Large intestine (tissue), 3 donors: Measurements from ENCODE around the gene PHF2. TPM values are rescaled to one million over a fixed set of nuclear protein-coding genes. Genes with fewer than 3 reads are reported as not detected.

ENCODE experiments used
- DNase-seq, 2 donors: peaks; one replicate each; pipeline versions ENCODE4 v3.0.0 to v3.0.0-alpha.2; 2013
- H3K27ac ChIP-seq: one replicate; pipeline ENCODE4 v1.5.1; 2013; ENCODE audit warnings: low read length
- H3K27me3 ChIP-seq: 2 replicates; pipeline ENCODE4 v1.6.1; 2013; ENCODE audit warnings: low read length; ENCODE audit not compliant: control insufficient read depth, insufficient read depth
- H3K36me3 ChIP-seq: 2 replicates; pipeline ENCODE4 v1.6.1; 2013; ENCODE audit warnings: low read length; ENCODE audit not compliant: control insufficient read depth, insufficient read depth
- H3K4me1 ChIP-seq: one replicate; pipeline ENCODE4 v1.6.1; 2013; ENCODE audit warnings: low read length; ENCODE audit not compliant: control insufficient read depth, insufficient read depth
- H3K4me3 ChIP-seq: one replicate; pipeline ENCODE4 v1.5.1; 2013; ENCODE audit warnings: low read length
- H3K9me3 ChIP-seq: one replicate; pipeline ENCODE4 v1.6.1; 2013; ENCODE audit warnings: mild to moderate bottlenecking, low read depth, low read length, moderate library complexity; ENCODE audit not compliant: control insufficient read depth
- WGBS: methylation state at CpG from one replicate; pipeline ENCODE4 v1.1.5; 2013; ENCODE audit warnings: low lambda C conversion rate; ENCODE audit not compliant: insufficient coverage; 5-methylcytosine and 5-hydroxymethylcytosine counted together
- polyA plus RNA-seq: library from polyadenylated mRNA; unstranded; fragments of 120-200 nt; gene quantifications from one replicate; pipeline ENCODE4 v1.2.1, GENCODE V29; 2013

Gene PHF2
- polyA plus RNA-seq, 1 donor, result 24.9 TPM

- no peaks in the 10 kb centered on the region for H3K27me3 ChIP-seq
- peaks cover 4% of the 10 kb centered on the region for H3K9me3 ChIP-seq
- H3K36me3 ChIP-seq, result no peaks in the 10 kb centered on the region
- H3K27ac ChIP-seq, result no peak overlapping the region
- no peak for DNase-seq
- no peaks in the 10 kb centered on the region for H3K4me1 ChIP-seq
- WGBS, result 100% methylated on average over 1 of the region's 1 CpG
- H3K4me3 ChIP-seq, result no peak overlapping the region
These were observed 114.2 kb downstream of the PHF2 start for GRCh38 chr9:93690618-93691017.

GRCh38 chr9:93693129-93693528, 116.7 kb downstream of the PHF2 start:
- Histone ChIP-seq H3K4me1 (no peaks in the 10 kb centered on the region), H3K36me3 (no peaks in the 10 kb centered on the region), H3K27me3 (no peaks in the 10 kb centered on the region), H3K9me3 (peaks cover 4% of the 10 kb centered on the region), H3K4me3 (no peak overlapping the region), H3K27ac (no peak overlapping the region)
- WGBS, result 63% methylated on average over 1 of the region's 3 CpGs
- DNase-seq, result no peak

GRCh38 chr9:93697352-93698139, 121.2 kb downstream of the PHF2 start:
- WGBS, result no CpG with 5 or more reads among the region's 28 CpGs
- no peaks in the 10 kb centered on the region for H3K36me3 ChIP-seq
- no peak overlapping the region for H3K4me3 ChIP-seq
- peaks cover 3% of the 10 kb centered on the region for H3K9me3 ChIP-seq
- H3K4me1 ChIP-seq, result no peaks in the 10 kb centered on the region
- DNase-seq, result no peak
- no peaks in the 10 kb centered on the region for H3K27me3 ChIP-seq
- no peak overlapping the region for H3K27ac ChIP-seq

- peaks cover 3% of the 10 kb centered on the region for H3K9me3 ChIP-seq
- no peaks in the 10 kb centered on the region for H3K36me3 ChIP-seq
- no peaks in the 10 kb centered on the region for H3K4me1 ChIP-seq
- H3K27ac ChIP-seq, result no peak overlapping the region
- no peak overlapping the region for H3K4me3 ChIP-seq
- WGBS, result 80% methylated on average over 1 of the region's 16 CpGs
- no peaks in the 10 kb centered on the region for H3K27me3 ChIP-seq
- no peak for DNase-seq
These were observed 121.9 kb downstream of the PHF2 start for GRCh38 chr9:93698140-93698908.

- Histone ChIP-seq H3K4me3 (no peak overlapping the region), H3K27me3 (no peaks in the 10 kb centered on the region), H3K27ac (no peak overlapping the region), H3K9me3 (peaks cover 3% of the 10 kb centered on the region), H3K4me1 (no peaks in the 10 kb centered on the region), H3K36me3 (no peaks in the 10 kb centered on the region)
- WGBS, result no CpG with 5 or more reads among the region's 3 CpGs
- DNase-seq, result no peak
These were observed 123.3 kb downstream of the PHF2 start for GRCh38 chr9:93699650-93700049.

GRCh38 chr9:93701494-93702218, 125.3 kb downstream of the PHF2 start:
- no CpG with 5 or more reads among the region's 16 CpGs for WGBS
- Histone ChIP-seq H3K27ac (no peak overlapping the region), H3K4me1 (no peaks in the 10 kb centered on the region), H3K4me3 (no peak overlapping the region), H3K36me3 (no peaks in the 10 kb centered on the region), H3K27me3 (no peaks in the 10 kb centered on the region), H3K9me3 (peaks cover 3% of the 10 kb centered on the region)
- no peak for DNase-seq

- DNase-seq, result no peak
- no peaks in the 10 kb centered on the region for H3K4me1 ChIP-seq
- WGBS, result no CpG with 5 or more reads among the region's 7 CpGs
- H3K27ac ChIP-seq, result no peak overlapping the region
- H3K4me3 ChIP-seq, result no peak overlapping the region
- H3K27me3 ChIP-seq, result no peaks in the 10 kb centered on the region
- peaks cover 3% of the 10 kb centered on the region for H3K9me3 ChIP-seq
- no peaks in the 10 kb centered on the region for H3K36me3 ChIP-seq
These were observed 125.9 kb downstream of the PHF2 start for GRCh38 chr9:93702261-93702660.

GRCh38 chr9:93708289-93708986, 132.1 kb downstream of the PHF2 start:
- no peak for DNase-seq
- no peak overlapping the region for H3K27ac ChIP-seq
- H3K27me3 ChIP-seq, result no peaks in the 10 kb centered on the region
- H3K9me3 ChIP-seq, result no peaks in the 10 kb centered on the region
- H3K4me1 ChIP-seq, result no peaks in the 10 kb centered on the region
- WGBS, result no CpG with 5 or more reads among the region's 8 CpGs
- no peaks in the 10 kb centered on the region for H3K36me3 ChIP-seq
- no peak overlapping the region for H3K4me3 ChIP-seq

- Histone ChIP-seq H3K27me3 (no peaks in the 10 kb centered on the region), H3K4me1 (no peaks in the 10 kb centered on the region), H3K4me3 (no peak overlapping the region), H3K9me3 (no peaks in the 10 kb centered on the region), H3K36me3 (no peaks in the 10 kb centered on the region), H3K27ac (no peak overlapping the region)
- no peak for DNase-seq
- no CpG with 5 or more reads among the region's 2 CpGs for WGBS
These were observed 132.6 kb downstream of the PHF2 start for GRCh38 chr9:93708987-93709302.
